Right atrium auricular region (tissue), 2 donors: ENCODE measurements around the gene LTBP3. TPM values are rescaled to one million over a fixed set of nuclear protein-coding genes. Genes with fewer than 3 reads are reported as not detected.

ENCODE experiments used
- DNase-seq: peaks from one replicate; pipeline ENCODE4 v3.0.0-alpha.2; 2019; ENCODE audit warnings: low spot score
- H3K27ac ChIP-seq, 2 donors: fragments of 200-600 bp; sonication (generic); 1 replicate in 1 of 2; 2 replicates in 1 of 2; pipeline ENCODE4 v1.5.1; 2016 to 2019
- H3K27me3 ChIP-seq, 2 donors: fragments of 200-600 bp; sonication (generic); one replicate each; pipeline versions ENCODE4 v1.5.1 to v1.6.0; 2017 to 2019
- H3K36me3 ChIP-seq: fragments of 200-600 bp; sonication (generic); one replicate; pipeline ENCODE4 v1.5.1; 2016
- H3K4me1 ChIP-seq, 2 donors: fragments of 200-600 bp; sonication (generic); one replicate each; pipeline versions ENCODE4 v1.5.1 to v1.6.0; 2017 to 2019
- H3K4me3 ChIP-seq, 2 donors: fragments of 200-600 bp; sonication (generic); 1 replicate in 1 of 2; 2 replicates in 1 of 2; pipeline ENCODE4 v1.5.1; 2017 to 2019; ENCODE audit warnings: mild to moderate bottlenecking in 1 of 2, moderate library complexity in 1 of 2
- H3K9me3 ChIP-seq, 2 donors: fragments of 200-600 bp; sonication (generic); one replicate each; pipeline ENCODE4 v1.5.1; 2019
- total RNA-seq, 2 donors: library from RNA; depleted of rRNA; stranded (reverse); fragments of >200 nt; gene quantifications; one replicate each; pipeline ENCODE4 v1.1.0, GENCODE V29; 2016
- TF ChIP-seq, protein P1 (sequence below), 2 donors: fragments of 200-600 bp; sonication (generic); IDR thresholded peaks; one replicate each; pipeline ENCODE4 v1.5.1; 2019; ENCODE audit warnings: antibody characterized with exemption in 2 of 2

LTBP3 gene
- total RNA-seq, 2 donors from 2014 or later: 114 to 161 TPM

DNA sequence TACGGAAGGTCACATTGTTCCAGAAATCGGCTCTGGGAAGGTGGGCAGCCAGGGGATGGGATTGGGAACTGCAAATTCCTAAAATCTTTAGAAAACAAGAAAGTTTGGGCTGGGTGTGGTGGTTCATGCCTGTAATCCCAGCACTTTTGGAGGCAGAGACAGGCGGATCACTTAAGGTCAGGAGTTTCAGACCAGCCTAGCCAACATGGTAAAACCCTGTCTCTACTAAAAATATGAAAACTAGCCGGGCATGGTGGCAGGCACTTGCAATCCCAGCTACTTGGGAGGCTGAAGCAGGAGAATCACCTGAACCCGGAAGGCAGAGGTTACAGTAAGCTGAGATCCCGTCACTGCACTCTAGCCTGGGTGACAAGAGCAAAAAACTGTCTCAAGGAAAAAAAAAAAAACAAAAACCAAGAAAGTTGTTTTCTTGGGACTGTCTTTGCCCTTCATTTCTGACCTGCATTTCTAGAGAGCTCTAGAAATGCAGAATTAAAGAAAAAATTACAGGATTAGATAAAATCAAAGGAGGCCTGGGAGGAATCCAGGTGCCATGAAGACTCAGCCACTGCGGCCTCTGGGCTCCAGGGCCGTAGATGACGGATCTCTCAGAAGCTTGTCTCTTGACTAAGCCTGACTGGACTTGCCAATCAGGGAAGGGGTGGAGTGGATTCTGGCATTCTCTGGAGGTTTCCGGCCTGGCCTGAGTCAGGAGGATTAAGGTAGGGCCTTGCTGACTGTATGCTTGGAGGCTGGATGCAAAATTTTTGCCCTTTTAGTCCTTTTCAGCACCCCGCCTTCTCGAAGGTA is 64.6 kb downstream of the LTBP3 start:
- Histone ChIP-seq H3K27ac (peak overlapping the region; percentile 95 to 100), H3K36me3 (no peaks in the 10 kb centered on the region), H3K4me3 (peak overlapping the region in 1 of 2 donors; percentile 5), H3K27me3 (no peaks in the 10 kb centered on the region), H3K4me1 (peaks cover 0 to 86% of the 10 kb centered on the region in 2 donors), H3K9me3 (no peaks in the 10 kb centered on the region)
- DNase-seq: peak; percentile 98
- TF ChIP-seq, protein P1, sequence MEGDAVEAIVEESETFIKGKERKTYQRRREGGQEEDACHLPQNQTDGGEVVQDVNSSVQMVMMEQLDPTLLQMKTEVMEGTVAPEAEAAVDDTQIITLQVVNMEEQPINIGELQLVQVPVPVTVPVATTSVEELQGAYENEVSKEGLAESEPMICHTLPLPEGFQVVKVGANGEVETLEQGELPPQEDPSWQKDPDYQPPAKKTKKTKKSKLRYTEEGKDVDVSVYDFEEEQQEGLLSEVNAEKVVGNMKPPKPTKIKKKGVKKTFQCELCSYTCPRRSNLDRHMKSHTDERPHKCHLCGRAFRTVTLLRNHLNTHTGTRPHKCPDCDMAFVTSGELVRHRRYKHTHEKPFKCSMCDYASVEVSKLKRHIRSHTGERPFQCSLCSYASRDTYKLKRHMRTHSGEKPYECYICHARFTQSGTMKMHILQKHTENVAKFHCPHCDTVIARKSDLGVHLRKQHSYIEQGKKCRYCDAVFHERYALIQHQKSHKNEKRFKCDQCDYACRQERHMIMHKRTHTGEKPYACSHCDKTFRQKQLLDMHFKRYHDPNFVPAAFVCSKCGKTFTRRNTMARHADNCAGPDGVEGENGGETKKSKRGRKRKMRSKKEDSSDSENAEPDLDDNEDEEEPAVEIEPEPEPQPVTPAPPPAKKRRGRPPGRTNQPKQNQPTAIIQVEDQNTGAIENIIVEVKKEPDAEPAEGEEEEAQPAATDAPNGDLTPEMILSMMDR (IDR thresholded peaks at IDR 0.05): no peak

DNA sequence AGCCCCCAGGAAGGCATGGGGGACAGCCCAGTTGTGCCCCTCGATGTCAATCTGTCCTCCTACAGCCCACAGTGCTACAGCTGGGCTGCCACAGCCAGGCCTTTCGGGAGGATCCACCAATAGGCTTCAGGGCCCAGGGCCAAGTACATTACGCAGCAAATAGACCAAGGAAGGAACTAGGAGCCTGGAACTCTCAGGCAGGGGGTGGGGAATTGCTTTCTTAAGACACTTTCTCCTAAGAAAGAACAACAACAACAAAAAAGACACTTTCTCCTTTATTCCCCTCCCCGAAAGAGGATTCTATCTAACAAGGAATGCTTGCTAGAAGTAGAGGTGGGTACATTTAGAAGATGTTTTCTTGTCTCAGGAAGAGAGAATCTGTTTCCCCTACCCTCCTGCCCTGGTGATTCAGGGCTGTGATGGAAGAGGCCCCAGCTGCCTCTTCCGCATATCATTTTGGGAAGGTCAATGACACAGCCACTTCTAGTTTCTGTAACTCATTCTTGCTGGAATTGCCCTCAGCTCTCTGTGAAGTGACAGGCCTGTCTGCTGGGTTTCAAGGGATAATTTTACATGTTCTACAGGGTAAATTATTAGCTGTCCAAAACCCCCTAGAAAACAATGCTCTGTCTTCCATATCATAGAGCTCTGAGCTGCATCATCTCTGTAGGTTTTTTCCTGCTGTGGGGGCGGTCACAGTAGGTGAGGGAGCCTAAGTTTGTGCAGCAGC is 65.4 kb downstream of the LTBP3 start:
- no peaks in the 10 kb centered on the region for H3K36me3 ChIP-seq
- TF ChIP-seq, protein P1 (IDR thresholded peaks at IDR 0.05): no peak
- H3K4me1 ChIP-seq: peaks cover 0 to 94% of the 10 kb centered on the region in 2 donors
- DNase-seq: peak; percentile 94
- H3K27ac ChIP-seq: peak overlapping the region; percentile 95 to 100
- H3K4me3 ChIP-seq: peak overlapping the region in 1 of 2 donors; percentile 5
- no peaks in the 10 kb centered on the region for H3K27me3 ChIP-seq
- no peaks in the 10 kb centered on the region for H3K9me3 ChIP-seq

DNA sequence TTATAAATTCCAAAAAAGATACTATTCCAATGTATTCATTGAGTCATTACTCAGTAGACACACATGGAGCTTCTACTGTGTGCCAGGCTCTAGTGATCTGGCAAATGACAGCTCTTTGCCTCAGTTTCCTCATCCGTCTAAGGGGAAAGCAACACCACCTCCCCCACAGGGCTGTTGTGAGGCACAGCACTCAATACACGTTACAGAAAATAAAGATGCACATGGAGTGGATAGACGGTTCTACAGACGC is 65.8 kb downstream of the LTBP3 start:
- no peak for DNase-seq
- Histone ChIP-seq H3K4me3 (peak overlapping the region in 1 of 2 donors; percentile 5), H3K27me3 (no peaks in the 10 kb centered on the region), H3K36me3 (no peaks in the 10 kb centered on the region), H3K9me3 (no peaks in the 10 kb centered on the region), H3K4me1 (peaks cover 0 to 97% of the 10 kb centered on the region in 2 donors), H3K27ac (peak overlapping the region; percentile 95 to 100)
- TF ChIP-seq, protein P1 (IDR thresholded peaks at IDR 0.05): no peak

DNA sequence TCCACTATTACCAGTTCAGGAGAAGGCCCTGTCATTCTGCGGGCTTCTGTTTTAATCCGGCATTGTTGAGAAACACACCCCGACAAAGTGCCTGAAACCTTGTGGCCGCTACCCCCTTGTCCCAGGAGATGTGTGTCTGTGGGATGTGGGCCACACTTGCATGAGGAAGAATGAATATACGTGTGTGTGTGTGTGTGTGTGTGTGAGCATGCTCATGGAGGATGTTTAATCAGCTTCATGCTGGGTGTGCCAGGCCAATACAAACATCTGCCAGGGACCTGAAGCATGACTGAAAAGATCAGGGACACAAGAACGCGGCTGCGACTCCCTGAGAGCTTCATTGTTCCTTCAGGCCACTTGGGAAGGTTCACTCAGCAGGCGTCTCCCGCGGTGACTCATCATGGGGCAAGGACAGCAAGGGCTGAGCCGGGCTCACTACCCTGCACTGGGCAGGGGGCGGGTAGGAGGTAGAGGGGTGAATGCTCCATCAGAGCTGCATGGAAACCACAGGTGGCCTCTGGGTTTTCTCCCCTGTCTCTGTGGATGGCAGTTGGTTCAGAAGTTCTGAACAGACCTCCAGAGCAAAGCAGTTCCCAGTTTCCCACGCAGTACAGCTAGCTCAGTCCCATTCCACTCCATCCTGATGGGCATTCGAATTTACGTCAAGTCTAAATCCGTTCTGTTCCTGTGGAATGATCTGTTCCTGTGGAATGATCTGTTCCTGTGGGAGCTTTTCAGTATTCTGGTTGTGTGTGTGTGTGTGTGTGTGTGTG is 66.4 kb downstream of the LTBP3 start:
- TF ChIP-seq, protein P1 (IDR thresholded peaks at IDR 0.05): no peak

DNA sequence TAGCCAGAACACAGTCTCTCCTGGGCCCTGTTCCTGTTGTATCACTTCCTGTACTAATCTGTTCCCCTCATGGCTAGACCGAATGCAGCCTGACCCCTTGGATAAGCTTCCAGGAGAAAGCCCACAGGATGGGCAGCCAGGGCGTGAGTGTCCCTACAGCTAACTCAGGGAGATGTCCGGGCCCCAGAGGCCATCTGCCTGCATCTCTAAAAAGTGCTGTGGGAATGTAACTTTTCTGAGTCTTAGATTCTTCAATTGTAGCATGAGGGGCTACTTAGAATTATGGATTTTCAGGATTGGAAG is 67.0 kb downstream of the LTBP3 start:
- peaks cover 0 to 98% of the 10 kb centered on the region in 2 donors for H3K4me1 ChIP-seq
- no peaks in the 10 kb centered on the region for H3K9me3 ChIP-seq
- no peaks in the 10 kb centered on the region for H3K27me3 ChIP-seq
- no peak overlapping the region for H3K4me3 ChIP-seq
- H3K27ac ChIP-seq: peak overlapping the region; percentile 95 to 100
- no peaks in the 10 kb centered on the region for H3K36me3 ChIP-seq
- TF ChIP-seq, protein P1 (IDR thresholded peaks at IDR 0.05): no peak
- DNase-seq: no peak

More for the DNA sequence above, 66.4 kb downstream of the LTBP3 start:
- DNase-seq: peak; percentile 97
- H3K27ac ChIP-seq: peak overlapping the region; percentile 95 to 100
- no peaks in the 10 kb centered on the region for H3K9me3 ChIP-seq
- peaks cover 0 to 98% of the 10 kb centered on the region in 2 donors for H3K4me1 ChIP-seq
- no peak overlapping the region for H3K4me3 ChIP-seq
- H3K27me3 ChIP-seq: no peaks in the 10 kb centered on the region
- H3K36me3 ChIP-seq: no peaks in the 10 kb centered on the region
